ENCODE data around the gene PTH2R.
"Not testable (repeated sequence)": the region's sequence is repeated elsewhere in the genome, so short reads cannot be mapped to it uniquely, and the experiment has no call there.

Gene PTH2R

DNA sequence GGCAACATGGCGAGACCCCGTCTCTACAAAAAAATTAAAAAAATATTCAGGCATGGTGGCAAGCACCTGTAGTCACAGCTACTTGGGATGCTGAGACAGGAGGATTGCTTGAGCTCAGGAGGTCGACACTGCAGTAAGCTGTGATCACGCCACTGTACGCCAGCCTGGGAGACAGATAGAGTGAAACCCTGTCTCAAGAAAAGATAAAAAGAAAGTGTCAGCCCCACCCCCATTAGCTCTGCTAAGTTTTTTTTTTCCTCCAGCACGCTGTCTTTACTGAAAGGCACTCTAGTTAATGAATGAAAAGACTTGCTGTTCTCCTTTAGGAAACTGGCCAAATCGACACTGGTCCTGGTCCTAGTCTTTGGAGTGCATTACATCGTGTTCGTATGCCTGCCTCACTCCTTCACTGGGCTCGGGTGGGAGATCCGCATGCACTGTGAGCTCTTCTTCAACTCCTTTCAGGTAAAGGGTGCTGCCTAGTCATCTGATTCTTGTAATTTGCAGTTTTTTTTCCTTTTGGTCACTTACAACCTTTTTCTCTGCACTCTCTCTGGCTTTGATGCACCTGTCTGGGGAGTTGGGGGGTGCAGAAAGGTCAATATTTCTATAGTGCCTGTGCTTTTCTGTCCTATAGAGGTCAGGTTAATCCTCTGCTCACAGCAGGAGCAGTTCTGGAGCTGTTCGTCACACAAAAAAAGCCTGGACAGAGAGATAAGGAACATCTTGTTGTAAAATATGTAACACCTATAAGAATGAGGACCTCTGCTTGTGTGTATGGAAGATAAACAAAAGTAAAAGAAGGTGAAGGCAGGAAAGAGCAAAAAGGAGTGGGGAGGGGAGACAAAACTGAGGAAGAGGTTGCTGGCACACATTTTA is 82.3 kb downstream of the PTH2R start:
- DNase-seq, result peak; percentile 14

DNA sequence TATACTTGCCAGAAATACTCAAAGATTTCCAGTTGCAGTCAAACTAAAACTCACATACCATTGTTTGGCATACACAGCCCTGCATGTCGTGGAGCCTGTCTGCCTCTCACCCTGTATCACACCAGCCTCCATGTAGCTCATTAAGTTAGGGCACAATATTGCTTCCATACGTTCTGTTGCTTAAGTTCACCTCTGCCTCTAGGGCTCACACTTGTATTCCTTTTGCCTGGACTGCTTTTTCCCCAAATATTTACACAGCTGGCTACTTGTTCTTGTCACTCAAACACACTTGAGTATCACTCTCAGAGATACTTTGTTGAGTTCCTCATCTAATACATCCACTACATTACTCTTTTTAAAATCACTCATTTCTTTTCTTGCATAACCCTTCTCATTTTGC is 83.1 kb downstream of the PTH2R start:
- peak; percentile 81 for DNase-seq

DNA sequence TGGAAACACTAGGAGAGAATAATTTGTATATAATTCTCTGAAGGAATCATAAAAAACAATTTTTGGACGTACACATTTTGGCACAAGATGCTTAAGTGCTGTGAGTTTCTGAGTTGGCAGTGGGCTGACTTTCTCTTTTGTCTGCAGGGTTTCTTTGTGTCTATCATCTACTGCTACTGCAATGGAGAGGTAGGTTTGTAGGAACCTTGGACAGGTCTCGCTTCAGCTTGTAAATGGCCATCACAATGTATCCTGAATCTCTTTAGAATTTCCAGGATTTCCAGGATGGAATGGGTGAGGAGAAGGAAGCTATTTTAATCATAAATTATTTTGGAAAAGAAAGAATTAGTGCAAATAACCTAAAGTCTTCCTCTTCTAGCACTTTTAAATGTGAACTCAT is 83.9 kb downstream of the PTH2R start:
- DNase-seq, result no peak

DNA sequence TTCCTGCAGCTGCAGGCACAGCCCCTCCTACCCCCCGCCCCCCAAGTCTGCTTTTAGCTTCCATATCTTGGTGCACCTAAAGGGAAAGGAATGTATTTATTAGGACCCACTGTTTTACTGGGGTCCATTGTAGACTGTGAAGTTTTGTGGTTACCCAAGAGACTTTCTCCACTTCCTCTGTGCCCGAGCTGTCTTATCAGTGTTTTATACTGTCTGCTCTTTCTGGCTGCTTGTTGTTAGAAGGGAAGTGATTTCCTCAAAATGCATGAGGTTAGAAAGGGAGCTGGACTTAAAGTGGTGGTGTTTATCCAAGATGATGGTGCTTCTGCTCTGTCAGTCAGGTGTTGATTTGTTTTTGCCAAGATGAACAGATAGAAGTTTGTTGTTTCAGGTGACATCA is 85.0 kb downstream of the PTH2R start:
- no peak for DNase-seq

DNA sequence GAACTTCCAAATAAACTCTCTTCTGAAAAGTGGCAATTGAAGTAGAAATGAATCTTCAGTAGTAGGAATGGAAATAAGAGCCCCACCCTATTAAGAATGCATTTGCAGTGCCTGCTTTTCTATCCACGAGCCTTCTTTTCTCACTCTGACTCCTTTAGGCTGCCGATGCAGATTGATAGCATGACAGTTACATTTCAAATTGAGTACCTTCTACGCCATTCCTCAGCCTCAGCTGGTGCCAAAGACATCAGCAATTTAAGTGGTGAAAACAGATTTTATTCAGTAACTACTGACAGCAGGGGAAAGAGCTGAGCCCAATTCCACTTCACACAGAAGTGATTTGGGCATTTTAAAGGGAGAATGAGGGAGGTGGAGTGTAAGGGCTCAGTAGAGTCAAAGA is 85.5 kb downstream of the PTH2R start:
- DNase-seq, result no peak

DNA sequence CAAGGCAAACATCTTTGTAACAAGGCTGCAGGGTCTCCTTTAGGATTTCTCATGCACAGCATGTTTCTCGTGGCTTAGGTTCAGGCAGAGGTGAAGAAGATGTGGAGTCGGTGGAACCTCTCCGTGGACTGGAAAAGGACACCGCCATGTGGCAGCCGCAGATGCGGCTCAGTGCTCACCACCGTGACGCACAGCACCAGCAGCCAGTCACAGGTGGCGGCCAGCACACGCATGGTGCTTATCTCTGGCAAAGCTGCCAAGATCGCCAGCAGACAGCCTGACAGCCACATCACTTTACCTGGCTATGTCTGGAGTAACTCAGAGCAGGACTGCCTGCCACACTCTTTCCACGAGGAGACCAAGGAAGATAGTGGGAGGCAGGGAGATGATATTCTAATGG is 86.6 kb downstream of the PTH2R start:
- DNase-seq, result no peak

DNA sequence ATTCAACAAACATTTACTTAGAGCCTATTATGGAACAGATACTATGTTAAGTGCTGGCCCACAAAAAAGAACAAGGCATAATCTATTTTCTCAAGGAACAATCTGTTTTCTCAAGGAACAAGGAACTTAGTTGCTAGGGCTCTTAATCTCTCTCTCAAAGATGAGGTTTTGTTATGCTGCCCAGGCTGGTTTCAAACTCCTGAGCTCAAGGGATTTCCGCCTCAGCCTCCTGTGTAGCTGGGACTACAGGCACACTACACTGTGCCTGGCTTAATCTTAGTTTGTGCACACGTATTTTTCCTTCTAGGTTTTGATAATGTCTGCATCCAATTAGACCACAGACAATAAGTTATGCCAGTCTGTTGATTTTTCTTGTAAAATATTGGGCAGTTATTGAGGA is 89.5 kb downstream of the PTH2R start:
- no peak for DNase-seq

DNA sequence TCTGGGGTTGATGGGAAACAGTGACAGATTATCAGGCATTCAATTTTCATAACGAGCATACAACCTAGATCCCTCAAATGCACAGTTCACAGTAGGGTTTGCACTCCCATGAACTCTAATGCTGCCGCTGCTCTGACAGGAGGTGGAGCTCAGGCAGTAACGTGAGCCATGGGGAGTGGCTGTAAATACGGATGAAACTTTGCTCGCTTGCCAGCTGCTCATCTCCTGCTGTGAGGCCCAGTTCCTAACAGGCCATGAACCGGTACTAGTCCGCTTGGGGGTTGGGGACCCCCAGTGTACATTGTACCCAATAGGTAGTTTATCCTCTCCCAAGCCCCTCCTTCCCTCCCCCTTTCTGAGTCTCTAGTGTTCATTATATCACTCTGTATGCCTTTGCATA is 94.6 kb downstream of the PTH2R start:
- peak; percentile 56 for DNase-seq

DNA sequence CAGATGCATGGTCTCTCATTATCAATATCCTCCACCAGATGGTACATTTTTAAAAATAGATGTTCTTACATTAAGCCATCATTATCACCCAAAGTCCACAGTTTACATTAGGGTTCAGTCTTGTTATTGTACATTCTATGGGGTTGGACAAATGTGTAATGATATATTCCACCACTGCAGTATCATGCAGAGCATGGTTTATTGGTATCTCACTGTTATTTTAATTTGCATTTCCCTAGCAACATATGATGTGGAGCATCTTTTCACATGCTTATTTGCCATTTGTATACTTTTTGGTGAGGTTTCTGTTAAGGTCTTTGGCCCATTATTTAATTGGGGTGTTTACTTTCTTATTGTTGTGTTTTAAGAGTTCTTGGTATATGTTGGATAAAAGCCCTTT is 95.7 kb downstream of the PTH2R start:
- DNase-seq, result no peak

DNA sequence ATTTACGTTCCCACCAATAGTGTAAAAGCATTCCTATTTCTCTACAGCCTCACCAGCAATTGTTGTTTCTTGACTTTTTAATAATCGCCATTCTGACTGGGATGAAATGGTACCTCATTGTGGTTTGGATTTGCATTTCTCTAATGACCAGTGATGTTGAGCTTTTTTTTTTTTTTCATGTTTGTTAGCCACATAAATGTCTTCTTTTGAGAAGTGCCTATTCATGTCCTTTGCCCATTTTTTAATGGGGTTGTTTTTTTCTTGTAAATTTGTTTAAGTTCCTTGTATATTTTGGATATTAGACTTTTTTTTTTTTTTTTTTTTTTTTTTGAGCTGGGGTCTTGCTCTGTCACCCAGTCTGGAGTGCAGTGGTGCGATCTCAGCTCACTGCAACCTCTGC is 98.8 kb downstream of the PTH2R start:
- not testable (repeated sequence) for DNase-seq

DNA sequence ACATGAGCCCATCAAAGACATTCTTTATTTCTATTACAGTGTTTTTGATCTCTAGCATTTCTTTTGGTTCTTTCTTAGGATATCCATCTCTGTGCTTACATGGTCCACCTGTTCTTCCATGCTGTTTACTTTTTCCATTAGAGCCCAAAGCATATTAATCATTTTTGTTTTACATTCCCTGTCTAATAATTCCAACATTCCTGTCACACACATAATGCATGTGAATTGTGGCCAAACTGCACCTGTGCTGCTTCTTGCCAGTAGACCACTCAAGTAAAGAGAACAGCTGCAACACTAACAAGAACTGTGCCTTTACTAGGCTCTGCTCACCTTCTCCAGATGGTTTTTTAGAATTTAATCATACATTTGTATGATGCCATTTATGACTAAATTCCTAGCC is 103.0 kb downstream of the PTH2R start:
- no peak for DNase-seq

DNA sequence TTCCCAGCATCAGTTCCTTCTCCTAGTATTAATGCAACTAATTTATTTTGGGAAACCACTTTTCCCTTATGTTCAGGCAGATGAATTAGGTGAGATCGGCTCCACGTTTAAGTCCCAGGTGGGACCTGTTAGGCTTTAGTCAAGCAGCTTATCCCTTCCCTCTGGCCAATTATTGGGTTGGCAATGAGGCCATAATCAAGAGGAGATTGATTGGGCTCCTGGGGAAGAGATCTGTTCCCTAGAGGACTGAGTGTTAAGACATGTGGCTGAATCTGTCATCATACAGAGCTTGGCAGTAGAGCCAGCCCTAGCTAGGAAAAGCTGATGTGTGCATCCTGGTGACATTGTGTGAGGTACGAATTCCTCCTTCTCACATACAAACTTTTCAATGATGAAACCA is 104.4 kb downstream of the PTH2R start:
- no peak for DNase-seq

DNA sequence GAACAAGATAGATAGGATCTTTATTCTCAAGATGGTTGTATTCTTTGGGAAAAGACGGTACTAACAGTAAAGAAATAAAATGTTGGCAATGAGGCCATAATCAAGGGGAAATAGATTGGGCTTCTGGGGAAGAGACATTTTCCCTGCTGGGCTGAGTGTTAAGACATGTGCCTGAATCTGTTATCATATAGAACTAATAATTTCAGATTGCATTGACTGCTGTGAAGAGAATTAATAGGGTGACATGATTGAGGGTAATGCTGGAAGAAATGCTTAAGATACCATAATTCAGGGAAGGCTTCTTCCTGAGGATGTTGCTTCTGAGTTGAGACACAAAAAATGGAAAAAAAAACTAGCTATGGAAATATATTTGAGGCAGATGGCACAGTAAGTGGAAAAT is 105.0 kb downstream of the PTH2R start:
- no peak for DNase-seq

DNA sequence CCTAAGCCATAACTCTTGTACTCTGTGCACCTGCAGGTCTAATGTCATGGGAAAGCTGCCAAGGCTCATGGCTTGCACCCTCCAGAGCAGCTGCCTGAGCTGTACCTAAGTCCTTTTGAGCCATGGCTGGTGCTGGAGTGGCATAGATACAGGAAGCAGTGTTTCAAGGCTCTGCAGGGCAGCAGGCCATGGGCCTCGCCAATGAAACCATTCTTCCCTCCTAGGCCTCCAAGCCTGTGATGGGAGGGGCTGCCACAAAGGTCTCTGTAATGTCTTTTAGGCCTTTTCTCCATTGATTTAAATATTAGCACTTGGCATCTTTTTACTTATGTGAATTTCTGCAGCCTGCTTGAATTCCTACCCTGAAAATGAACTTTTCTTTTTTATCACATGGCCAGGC is 108.5 kb downstream of the PTH2R start:
- DNase-seq, result no peak

DNA sequence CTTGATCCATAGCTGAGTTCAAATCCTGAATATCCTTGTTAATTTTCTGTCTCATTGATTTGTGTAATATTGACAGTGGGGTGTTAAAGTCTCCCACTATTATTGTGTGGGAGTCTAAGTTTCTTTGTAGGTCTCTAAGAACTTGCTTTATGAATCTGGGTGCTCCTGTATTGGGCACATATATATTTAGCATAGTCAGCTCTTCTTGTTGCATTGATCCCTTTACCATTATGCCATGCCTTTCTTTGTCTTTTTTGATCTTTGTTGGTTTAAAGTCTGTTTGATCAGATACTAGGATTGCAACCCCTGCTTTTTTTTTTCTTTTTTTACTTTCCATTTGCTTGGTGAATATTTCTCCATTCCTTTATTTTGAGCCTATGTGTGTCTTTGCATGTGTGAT is 116.5 kb downstream of the PTH2R start:
- not testable (repeated sequence) for DNase-seq

DNA sequence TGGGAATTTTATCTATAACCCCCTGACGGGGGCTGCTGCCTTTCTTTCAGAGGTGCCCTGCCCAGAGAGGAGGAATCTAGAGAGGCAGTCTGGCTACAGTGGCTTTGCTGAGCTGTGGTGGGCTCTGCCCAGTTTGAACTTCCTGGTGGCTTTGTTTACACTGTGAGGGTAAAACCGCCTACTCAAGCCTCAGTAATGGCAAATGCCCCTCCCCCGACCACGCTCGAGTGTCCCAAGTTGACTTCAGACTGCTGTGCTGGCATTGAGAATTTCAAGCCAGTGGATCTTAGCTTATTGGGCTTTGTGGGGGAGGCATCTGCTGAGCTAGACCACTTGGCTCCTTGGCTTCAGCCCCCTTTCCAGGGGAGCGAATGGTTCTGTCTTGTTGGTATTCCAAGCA is 118.6 kb downstream of the PTH2R start:
- DNase-seq, result not testable (repeated sequence)

DNA sequence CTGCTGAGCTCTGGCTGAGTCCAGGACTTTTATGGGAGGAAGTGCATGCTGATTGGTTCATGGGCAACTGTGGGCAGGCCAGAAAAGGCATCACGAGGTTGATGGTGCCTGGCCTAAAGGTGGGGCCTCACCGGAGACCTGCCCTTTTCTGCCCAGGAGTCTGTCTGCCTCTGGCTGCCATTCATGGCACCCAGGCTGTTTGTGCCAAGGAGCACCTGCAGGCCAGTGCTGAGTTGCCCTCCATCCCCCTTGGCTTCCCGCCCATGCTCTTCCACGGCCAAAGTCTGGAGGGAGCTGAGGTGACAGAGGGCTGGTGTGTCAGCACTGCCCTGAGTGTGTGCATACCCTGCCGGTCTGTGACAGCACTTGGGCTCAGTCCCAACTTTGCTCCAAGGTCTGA is 123.2 kb downstream of the PTH2R start:
- DNase-seq, result no peak

DNA sequence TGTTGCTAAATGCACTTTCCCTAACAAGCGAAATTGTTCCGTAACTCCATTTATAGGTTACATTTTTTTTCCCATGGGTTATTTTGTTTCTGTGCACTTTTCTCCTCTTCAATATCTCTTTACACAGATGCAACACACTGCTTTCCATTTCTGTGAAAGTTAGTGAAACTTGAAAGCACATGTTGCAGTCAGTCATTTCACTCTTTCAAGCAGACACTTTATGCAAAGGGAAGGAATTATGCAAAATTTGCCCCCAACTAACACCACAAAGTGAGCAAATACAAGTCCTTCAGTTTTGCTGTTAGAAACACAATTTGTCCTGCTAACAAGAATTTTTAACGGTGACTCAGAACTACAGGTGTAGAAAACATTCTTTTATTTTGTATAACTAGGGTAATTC is 124.8 kb downstream of the PTH2R start:
- DNase-seq, result no peak

DNA sequence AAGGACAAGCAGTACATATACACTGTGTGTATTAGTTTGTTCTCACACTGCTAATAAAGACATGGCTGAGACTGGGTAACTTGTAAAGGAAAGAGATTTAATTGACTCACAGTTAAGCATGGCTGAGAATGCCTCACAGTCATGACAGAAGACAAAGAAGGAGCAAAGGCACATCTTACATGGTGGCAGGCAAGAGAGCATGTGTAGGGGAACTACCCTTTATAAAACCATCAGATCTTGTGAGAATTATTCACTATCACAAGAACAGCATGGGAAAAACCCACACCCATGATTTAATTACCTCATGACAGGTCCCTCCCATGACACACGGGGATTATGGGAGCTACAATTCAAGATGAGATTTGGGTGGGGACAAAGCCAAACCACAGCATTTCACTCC is 129.0 kb downstream of the PTH2R start:
- DNase-seq, result not testable (repeated sequence)

DNA sequence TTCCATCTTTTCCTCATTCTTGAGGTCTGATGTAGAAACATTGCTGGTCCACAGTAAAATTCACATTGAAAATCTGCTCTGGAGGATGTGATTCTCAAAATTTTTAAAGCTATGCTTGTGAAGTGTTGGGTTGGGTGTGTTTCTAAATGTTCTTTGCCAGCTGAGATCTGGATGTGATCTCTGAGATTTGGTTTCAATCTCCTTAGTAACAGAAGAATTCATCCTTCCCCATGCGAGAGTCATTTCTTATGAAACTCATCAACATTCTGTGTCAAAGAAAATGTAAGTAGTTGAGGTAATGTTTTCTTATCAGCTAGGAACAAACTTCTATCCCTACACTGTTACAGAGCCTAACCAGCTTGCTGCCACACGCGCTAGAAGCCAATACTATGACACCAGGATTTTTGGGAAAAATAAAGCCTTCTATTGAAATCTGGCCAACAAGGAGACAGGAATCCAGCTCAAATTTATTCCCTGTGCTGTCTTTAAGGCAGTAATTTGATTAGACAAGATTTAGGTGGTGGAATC is 134.9 kb downstream of the PTH2R start:
- DNase-seq, result no peak

DNA sequence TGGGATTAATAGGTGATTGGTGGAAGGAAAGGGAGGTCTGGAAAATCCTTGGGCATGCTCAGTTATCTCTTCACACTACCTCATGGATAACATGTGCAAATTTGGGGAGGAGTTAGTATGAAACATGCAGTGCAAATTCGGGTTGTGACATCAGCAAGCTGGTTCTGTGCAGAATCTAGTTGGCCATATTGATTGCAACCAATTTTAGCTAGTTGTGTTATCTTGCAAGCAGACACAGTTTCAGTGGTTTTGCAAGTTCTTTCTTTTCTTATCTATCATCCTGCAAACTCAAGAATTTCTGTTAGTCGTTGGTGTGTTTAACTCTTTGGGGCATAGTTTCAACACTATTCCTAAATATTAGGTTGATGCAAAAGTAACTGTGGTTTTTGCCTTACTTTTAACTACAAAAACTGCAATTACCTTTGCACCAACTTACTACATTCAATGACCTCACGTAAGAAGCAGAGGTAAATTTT is 135.4 kb downstream of the PTH2R start:
- no peak for DNase-seq

DNA sequence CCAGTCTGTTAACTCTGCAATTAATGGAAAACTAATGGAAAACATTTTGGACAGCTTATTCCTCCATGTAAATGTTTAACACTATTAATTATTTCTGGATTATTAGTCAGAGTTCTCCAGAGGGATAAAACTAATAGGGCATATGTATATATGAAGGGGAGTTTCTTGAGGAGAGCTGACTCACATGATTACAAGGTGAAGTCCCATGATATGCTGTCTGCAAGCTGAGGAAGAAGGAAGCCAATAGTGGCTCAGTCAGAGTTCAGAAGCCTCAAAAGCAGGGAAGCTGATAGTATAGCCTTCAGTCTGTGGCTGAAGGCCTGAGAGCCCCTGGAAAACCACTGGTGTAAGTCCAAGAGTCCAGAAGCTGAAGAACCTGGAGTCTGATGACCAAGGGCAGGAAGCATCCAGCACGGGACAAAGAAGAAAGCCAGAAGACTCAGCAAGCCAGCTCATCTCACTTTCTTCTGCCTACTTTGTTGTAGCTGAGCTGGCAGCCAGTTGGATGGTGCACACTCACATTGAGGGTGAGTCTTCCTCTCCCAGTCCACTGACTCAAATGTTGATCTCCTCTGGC is 136.0 kb downstream of the PTH2R start:
- no peak for DNase-seq
